ENCODE measurements around the gene NDUFS2.

- TF ChIP-seq POLR2AphosphoS5 (IDR thresholded peaks at IDR 0.05; ENCODE audit: low read depth, low read length) (no peak), POLR2A (IDR thresholded peaks at IDR 0.05; ENCODE audit: low read depth, low read length) (no peak), TAF1 (IDR thresholded peaks at IDR 0.05; ENCODE audit: borderline replicate concordance, low read depth, low read length) (no peak)
These were observed 25.2 kb downstream of the NDUFS2 start for GRCh38 chr1:161227196-161227871.

Measured in GM12892 (cell line).